ENCODE data around the gene WWOX. TPM values are rescaled to one million over a fixed set of nuclear protein-coding genes. Genes with fewer than 3 reads are reported as not detected.
A peak's percentile ranks its signal among the peaks of the same experiment; 100 is the strongest.

Gene WWOX
- total and polyA plus RNA-seq, 2 experiments from 2014 or later: 22.1 to 123 TPM

DNA sequence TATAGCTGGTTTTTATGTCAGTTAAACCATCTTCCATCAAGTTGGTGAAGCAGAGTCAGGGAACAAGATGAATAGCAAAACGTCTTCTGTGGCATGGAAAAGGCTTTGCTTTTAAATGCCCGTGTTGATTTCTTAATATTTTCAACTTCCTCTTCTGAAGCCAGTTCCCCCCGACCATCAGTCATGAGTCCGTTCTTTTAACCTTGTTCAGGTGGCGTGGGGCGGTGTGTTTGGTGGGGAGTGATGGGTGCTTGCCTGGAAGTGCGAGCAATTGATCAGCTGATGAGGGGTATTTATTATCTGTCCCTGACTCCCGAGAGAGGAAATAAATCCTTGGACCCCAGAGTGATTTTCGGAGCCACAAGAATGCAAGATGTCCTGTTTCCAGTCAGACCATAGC is 147.1 kb downstream of the WWOX start:
- Histone ChIP-seq H3K27ac (no peak overlapping the region), H3K9me3 (ENCODE audit: low read depth) (no peaks in the 10 kb centered on the region), H3K36me3 (no peaks in the 10 kb centered on the region), H3K4me3 (no peak overlapping the region), H3K27me3 (no peaks in the 10 kb centered on the region), H3K4me1 (ENCODE audit: low read depth) (no peaks in the 10 kb centered on the region)
- TF ChIP-seq, protein P1, sequence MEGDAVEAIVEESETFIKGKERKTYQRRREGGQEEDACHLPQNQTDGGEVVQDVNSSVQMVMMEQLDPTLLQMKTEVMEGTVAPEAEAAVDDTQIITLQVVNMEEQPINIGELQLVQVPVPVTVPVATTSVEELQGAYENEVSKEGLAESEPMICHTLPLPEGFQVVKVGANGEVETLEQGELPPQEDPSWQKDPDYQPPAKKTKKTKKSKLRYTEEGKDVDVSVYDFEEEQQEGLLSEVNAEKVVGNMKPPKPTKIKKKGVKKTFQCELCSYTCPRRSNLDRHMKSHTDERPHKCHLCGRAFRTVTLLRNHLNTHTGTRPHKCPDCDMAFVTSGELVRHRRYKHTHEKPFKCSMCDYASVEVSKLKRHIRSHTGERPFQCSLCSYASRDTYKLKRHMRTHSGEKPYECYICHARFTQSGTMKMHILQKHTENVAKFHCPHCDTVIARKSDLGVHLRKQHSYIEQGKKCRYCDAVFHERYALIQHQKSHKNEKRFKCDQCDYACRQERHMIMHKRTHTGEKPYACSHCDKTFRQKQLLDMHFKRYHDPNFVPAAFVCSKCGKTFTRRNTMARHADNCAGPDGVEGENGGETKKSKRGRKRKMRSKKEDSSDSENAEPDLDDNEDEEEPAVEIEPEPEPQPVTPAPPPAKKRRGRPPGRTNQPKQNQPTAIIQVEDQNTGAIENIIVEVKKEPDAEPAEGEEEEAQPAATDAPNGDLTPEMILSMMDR (IDR thresholded peaks at IDR 0.05; ENCODE audit: low read depth, low read length): no peak
- DNase-seq (ENCODE audit: low read depth in 1 of 2, low spot score in 1 of 2): no peak

GRCh38 chr16:78249056-78249455 is 149.6 kb downstream of the WWOX start:
- Histone ChIP-seq H3K9me3 (ENCODE audit: low read depth) (no peaks in the 10 kb centered on the region), H3K36me3 (no peaks in the 10 kb centered on the region), H3K27me3 (no peaks in the 10 kb centered on the region), H3K27ac (no peak overlapping the region), H3K4me1 (ENCODE audit: low read depth) (no peaks in the 10 kb centered on the region), H3K4me3 (no peak overlapping the region)
- peak in 1 of 2 donors; percentile 53 for DNase-seq (ENCODE audit: low read depth in 1 of 2, low spot score in 1 of 2)
- TF ChIP-seq, protein P1 (IDR thresholded peaks at IDR 0.05; ENCODE audit: low read depth, low read length): no peak

DNA sequence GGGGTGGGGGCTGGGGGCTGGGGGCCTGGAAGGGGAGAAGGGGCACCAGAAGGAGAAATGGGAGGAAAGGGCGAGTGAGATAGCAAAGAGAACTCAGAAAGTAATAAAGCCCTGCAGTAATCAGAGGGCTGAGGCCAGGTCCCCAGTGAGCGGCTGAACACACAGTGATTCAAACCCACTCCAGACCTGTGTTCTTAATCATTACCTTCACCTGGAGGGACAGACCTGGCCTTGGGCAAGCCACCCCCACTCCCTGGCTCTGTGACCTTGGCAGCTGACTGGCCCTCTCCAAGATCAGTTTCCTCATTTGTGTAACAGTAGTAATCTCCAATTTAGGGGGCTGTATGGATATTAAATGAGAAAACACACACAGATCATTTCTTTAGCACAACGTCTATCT is 150.4 kb downstream of the WWOX start:
- no peak for DNase-seq (ENCODE audit: low read depth in 1 of 2, low spot score in 1 of 2)
- TF ChIP-seq, protein P1 (IDR thresholded peaks at IDR 0.05; ENCODE audit: low read depth, low read length): no peak
- Histone ChIP-seq H3K9me3 (ENCODE audit: low read depth) (no peaks in the 10 kb centered on the region), H3K27me3 (no peaks in the 10 kb centered on the region), H3K27ac (no peak overlapping the region), H3K36me3 (no peaks in the 10 kb centered on the region), H3K4me3 (no peak overlapping the region), H3K4me1 (ENCODE audit: low read depth) (no peaks in the 10 kb centered on the region)

DNA sequence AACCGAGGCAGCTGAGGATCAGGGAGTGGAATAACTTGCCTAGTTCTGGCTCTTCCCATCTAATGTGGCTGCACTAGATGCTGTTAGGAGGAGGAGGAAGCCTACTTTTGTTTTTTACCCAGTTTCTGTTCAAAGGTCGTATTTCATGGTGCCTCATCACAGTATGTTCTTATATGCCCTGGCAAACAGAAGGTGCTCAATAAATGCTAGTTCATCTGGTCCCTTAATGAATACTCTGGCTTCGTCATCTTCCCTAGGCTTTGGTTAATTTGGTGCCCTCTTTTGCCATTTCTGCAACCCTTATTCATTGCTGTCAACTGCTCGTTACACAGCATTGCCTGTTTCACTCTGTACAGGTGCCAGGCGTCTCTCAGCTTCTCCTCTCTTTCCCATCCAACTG is 151.7 kb downstream of the WWOX start:
- Histone ChIP-seq H3K36me3 (no peaks in the 10 kb centered on the region), H3K27ac (no peak overlapping the region), H3K9me3 (ENCODE audit: low read depth) (no peaks in the 10 kb centered on the region), H3K4me1 (ENCODE audit: low read depth) (no peaks in the 10 kb centered on the region), H3K4me3 (no peak overlapping the region), H3K27me3 (no peaks in the 10 kb centered on the region)
- TF ChIP-seq, protein P1 (IDR thresholded peaks at IDR 0.05; ENCODE audit: low read depth, low read length): no peak
- DNase-seq (ENCODE audit: low read depth in 1 of 2, low spot score in 1 of 2): no peak

- Histone ChIP-seq H3K27ac (no peak overlapping the region), H3K36me3 (no peaks in the 10 kb centered on the region), H3K4me3 (no peak overlapping the region), H3K27me3 (no peaks in the 10 kb centered on the region), H3K9me3 (ENCODE audit: low read depth) (no peaks in the 10 kb centered on the region), H3K4me1 (ENCODE audit: low read depth) (no peaks in the 10 kb centered on the region)
- TF ChIP-seq, protein P1 (IDR thresholded peaks at IDR 0.05; ENCODE audit: low read depth, low read length): no peak
- DNase-seq (ENCODE audit: low read depth in 1 of 2, low spot score in 1 of 2): no peak
These were observed 153.3 kb downstream of the WWOX start for GRCh38 chr16:78252757-78253156.

GRCh38 chr16:78254841-78255240 is 155.4 kb downstream of the WWOX start:
- TF ChIP-seq, protein P1 (IDR thresholded peaks at IDR 0.05; ENCODE audit: low read depth, low read length): no peak
- Histone ChIP-seq H3K27ac (no peak overlapping the region), H3K36me3 (no peaks in the 10 kb centered on the region), H3K9me3 (ENCODE audit: low read depth) (no peaks in the 10 kb centered on the region), H3K27me3 (no peaks in the 10 kb centered on the region), H3K4me1 (ENCODE audit: low read depth) (peaks cover 3% of the 10 kb centered on the region), H3K4me3 (no peak overlapping the region)
- DNase-seq (ENCODE audit: low read depth in 1 of 2, low spot score in 1 of 2): no peak
